ENCODE data around the gene SPATS2. TPM values are rescaled to one million over a fixed set of nuclear protein-coding genes. Genes with fewer than 3 reads are reported as not detected.
A peak's percentile ranks its signal among the peaks of the same experiment; 100 is the strongest.

The SPATS2 gene
- total and polyA plus RNA-seq, 4 donors, result 21.8 to 44.6 (median 38.1) TPM

DNA sequence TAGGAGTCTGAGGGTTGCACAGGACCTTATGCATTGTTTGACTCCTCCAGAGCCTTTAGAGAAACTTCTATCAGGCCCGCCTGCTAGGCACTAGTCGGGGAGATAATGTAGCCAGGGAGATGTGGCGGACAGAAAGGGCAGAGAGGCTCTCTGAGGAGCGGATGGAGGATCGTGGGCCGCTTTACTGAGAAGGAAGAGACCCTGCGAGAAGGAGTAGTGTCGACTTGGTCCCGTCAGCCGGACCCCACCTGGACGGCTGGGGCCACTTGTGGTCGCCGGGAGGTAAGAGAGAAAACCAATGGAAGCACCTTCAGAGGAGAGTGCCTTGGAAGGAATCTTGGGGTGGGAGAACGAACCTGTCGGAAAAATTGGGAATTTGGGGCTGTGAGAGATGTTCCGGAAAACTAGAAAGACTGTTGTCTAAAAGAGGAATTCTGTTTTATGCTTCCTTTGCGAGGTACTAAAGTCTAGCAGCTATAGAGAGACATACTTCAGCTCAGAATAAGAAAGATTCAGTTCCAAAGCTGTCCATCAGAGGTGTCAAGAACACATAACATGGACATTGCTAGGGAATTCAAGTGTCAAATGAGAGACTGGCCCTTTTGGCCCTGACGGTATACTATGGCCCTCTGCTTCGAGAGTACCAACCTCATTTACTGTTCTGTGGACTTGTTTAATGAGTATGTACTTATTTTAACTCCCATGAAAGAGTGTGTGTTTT is 201.3 kb downstream of the SPATS2 start:
- peak overlapping the region; percentile 87 for H3K4me3 ChIP-seq (ENCODE audit: low read depth, low read length)
- peaks cover 36% of the 10 kb centered on the region for H3K36me3 ChIP-seq (ENCODE audit: control insufficient read depth, insufficient read depth, low read length)
- peak overlapping the region; percentile 91 for H3K27ac ChIP-seq (ENCODE audit: low read depth, low read length)
- DNase-seq (ENCODE audit: low read depth in 4 of 6, low spot score in 6 of 6), result no peak
- WGBS (ENCODE audit: insufficient coverage), result under 1% methylated on average over 15 of the region's 19 CpGs
- H3K9me3 ChIP-seq (ENCODE audit: control insufficient read depth, insufficient read depth, low read length), result no peaks in the 10 kb centered on the region
- H3K27me3 ChIP-seq (ENCODE audit: control insufficient read depth, insufficient read depth, low read length), result no peaks in the 10 kb centered on the region
- peaks cover 20% of the 10 kb centered on the region for H3K4me1 ChIP-seq (ENCODE audit: control insufficient read depth, insufficient read depth, low read length)

Small RNA genes within 50 kb of the gene (small RNA-seq; reads per million reads assigned to genes)
- gene AC125611.1 (ENCODE audit: low replicate concordance), result not detected

Other genes with a start within 250 kb of the SPATS2 start
- gene TUBA1B, start 236.1 kb upstream of the SPATS2 start, total RNA-seq, result 1,000 to 10,000 TPM; 1,390 to 1,569 TPM
- 1,000 to 10,000 TPM; 2,470 to 2,528 TPM for gene TUBA1B, start 236.1 kb upstream of the SPATS2 start, polyA plus RNA-seq (ENCODE audit: insufficient read length in 2 of 2)
- gene TUBA1A, start 178.4 kb upstream of the SPATS2 start, total RNA-seq, result 1,000 to 10,000 TPM; 2,198 to 2,635 TPM
- 1,000 to 10,000 TPM; 4,527 to 4,721 TPM for gene TUBA1A, start 178.4 kb upstream of the SPATS2 start, polyA plus RNA-seq (ENCODE audit: insufficient read length in 2 of 2)
- gene TUBA1C, start 102.4 kb upstream of the SPATS2 start, total RNA-seq, result 10 to 100 TPM; 30.4 to 68.8 TPM
- gene TUBA1C, start 102.4 kb upstream of the SPATS2 start, polyA plus RNA-seq (ENCODE audit: insufficient read length in 2 of 2), result 10 to 100 TPM; 42.5 to 52.3 TPM
- 100 to 1,000 TPM in 1 of 2 donors, 10 to 100 TPM in 1; 22.8 to 141 TPM for gene PRPH, start 72.3 kb upstream of the SPATS2 start, total RNA-seq
- 100 to 1,000 TPM; 289 to 341 TPM for gene PRPH, start 72.3 kb upstream of the SPATS2 start, polyA plus RNA-seq (ENCODE audit: insufficient read length in 2 of 2)
- 10 to 100 TPM in 1 of 2 donors, 1 to 10 TPM in 1; 5.1 to 10.5 TPM for gene TROAP, start 44.2 kb upstream of the SPATS2 start, total RNA-seq
- gene TROAP, start 44.2 kb upstream of the SPATS2 start, polyA plus RNA-seq (ENCODE audit: insufficient read length in 2 of 2), result 10 to 100 TPM; 11.7 to 15.7 TPM
- gene C1QL4, start 30.3 kb upstream of the SPATS2 start, total RNA-seq, result 1 to 10 TPM; 3.8 to 4.8 TPM
- gene C1QL4, start 30.3 kb upstream of the SPATS2 start, polyA plus RNA-seq (ENCODE audit: insufficient read length in 2 of 2), result 10 to 100 TPM; 24.9 to 34.6 TPM
- gene DNAJC22, start 20.6 kb upstream of the SPATS2 start, total RNA-seq, result 1 to 10 TPM; 2.2 to 2.3 TPM
- 1 to 10 TPM; 2.4 to 2.8 TPM for gene DNAJC22, start 20.6 kb upstream of the SPATS2 start, polyA plus RNA-seq (ENCODE audit: insufficient read length in 2 of 2)
- gene KCNH3, start 171.6 kb downstream of the SPATS2 start, total RNA-seq, result 1 to 10 TPM; 2.1 to 3.2 TPM
- 10 to 100 TPM; 10.6 to 11.0 TPM for gene KCNH3, start 171.6 kb downstream of the SPATS2 start, polyA plus RNA-seq (ENCODE audit: insufficient read length in 2 of 2)
- gene MCRS1, start 200.7 kb downstream of the SPATS2 start, total RNA-seq, result 10 to 100 TPM; 29.4 to 59.7 TPM
- 10 to 100 TPM; 75.3 to 78.9 TPM for gene MCRS1, start 200.7 kb downstream of the SPATS2 start, polyA plus RNA-seq (ENCODE audit: insufficient read length in 2 of 2)
- gene FAM186B, start 238.2 kb downstream of the SPATS2 start, total RNA-seq, result under 1 TPM; 0.10 to 0.55 TPM
- 1 to 10 TPM in 1 of 2 donors, under 1 TPM in 1; 0.36 to 3.4 TPM for gene FAM186B, start 238.2 kb downstream of the SPATS2 start, polyA plus RNA-seq (ENCODE audit: insufficient read length in 2 of 2)